Naive thymus-derived CD8-positive, alpha-beta T cell (primary cell): ENCODE results near the gene OLFML2B. TPM values are rescaled to one million over a fixed set of nuclear protein-coding genes. Genes with fewer than 3 reads are reported as not detected.
"Not testable (repeated sequence)": the region's sequence is repeated elsewhere in the genome, so short reads cannot be mapped to it uniquely, and the experiment has no call there.

Source experiments
- ATAC-seq, 2 donors: fragments of 150-1000 bp; cut with Tn5 transposase in 1 of 2; sonication (Bioruptor Pico), chemical (Tn5 transposase) in 1 of 2; 1 replicate in 1 of 2; 2 replicates in 1 of 2; pipeline ENCODE4 v1.10.0; 2021; ENCODE audit warnings: mild to moderate bottlenecking in 2 of 2, moderate library complexity in 2 of 2
- POLR2A ChIA-PET: fragments of 350-600 bp; sonication (Branson Sonifier 250); formaldehyde crosslinking; loops from one replicate; lab custom pipeline; 2021; ENCODE audit warnings: antibody characterized with exemption; lab: Charles Lee
- DNase-seq, 10 donors: peaks; one replicate each; pipeline versions ENCODE4 v3.0.0 to v3.0.0-alpha.2; 2020 to 2022
- H3K27ac Mint-ChIP-seq, 10 donors: one replicate each; pipeline ENCODE4 v1.8.0; 2020 to 2022; ENCODE audit warnings: mild to moderate bottlenecking in 10 of 10, mixed read lengths in 10 of 10, moderate library complexity in 4 of 10, inconsistent platforms in 1 of 10
- H3K27me3 Mint-ChIP-seq, 5 donors: one replicate each; pipeline ENCODE4 v1.8.0; 2021 to 2022; ENCODE audit warnings: mixed read lengths in 5 of 5
- H3K36me3 Mint-ChIP-seq, 3 donors: one replicate each; pipeline ENCODE4 v1.8.0; 2020 to 2022; ENCODE audit warnings: mixed read lengths in 3 of 3, mild to moderate bottlenecking in 2 of 3, inconsistent platforms in 1 of 3
- H3K4me1 Mint-ChIP-seq, 4 donors: one replicate each; pipeline ENCODE4 v1.8.0; 2021 to 2022; ENCODE audit warnings: mixed read lengths in 4 of 4
- H3K4me3 Mint-ChIP-seq, 10 donors: one replicate each; pipeline ENCODE4 v1.8.0; 2020 to 2022; ENCODE audit warnings: mild to moderate bottlenecking in 10 of 10, mixed read lengths in 10 of 10, moderate library complexity in 6 of 10, inconsistent platforms in 1 of 10
- H3K9me3 Mint-ChIP-seq, 9 donors: one replicate each; pipeline ENCODE4 v1.8.0; 2020 to 2022; ENCODE audit warnings: mixed read lengths in 9 of 9, mild to moderate bottlenecking in 3 of 9, inconsistent platforms in 1 of 9, moderate library complexity in 1 of 9
- polyA plus RNA-seq, 3 donors: library from polyadenylated mRNA; unstranded; fragments of 300-500 nt; fragmentation: Illumina TruSeq; gene quantifications; one replicate each; pipeline ENCODE4 v1.2.3, GENCODE V29; 2021
- total RNA-seq, 8 experiments: library from RNA in 2 of 8; stranded (reverse) in 2 of 8; gene quantifications; one replicate each; pipeline ENCODE4 v1.2.3 and lab custom pipeline; 2021 to 2026

OLFML2B gene
- total RNA-seq, result under 1 TPM in 1 of 2 experiments, not detected in 1; 0.63 TPM
- under 1 TPM in 1 of 3 donors, not detected in 2; 0.10 TPM for polyA plus RNA-seq
- total RNA-seq (lab: John Stamatoyannopoulos, UW), result 0 to 0.26 (median 0) reads per million in 6 experiments

GRCh38 chr1:162023547-162024501, at the start of gene OLFML2B:
Gene OLFML2B, minus strand, starts transcription at chr1:162023869. Its CDS starts 439 bp downstream, at chr1:162023430.
- H3K36me3 Mint-ChIP-seq, result peaks cover 0 to 2% (median 0%) of the 10 kb centered on the region in 3 donors
- peak within 1 kb of the TSS in 4 of 10 donors; percentile 7 to 79 (median 42) for H3K27ac Mint-ChIP-seq
- H3K4me3 Mint-ChIP-seq, result peak within 1 kb of the TSS; percentile 83 to 98 (median 92)
- H3K4me1 Mint-ChIP-seq, result peaks cover 9 to 14% (median 10%) of the 10 kb centered on the region in 4 donors
- DNase-seq (peak in 9 of 10 donors; percentile 15 to 50 (median 37)), ATAC-seq (peak; percentile 89 to 96)
- H3K27me3 Mint-ChIP-seq, result peaks cover 19 to 47% (median 24%) of the 10 kb centered on the region in 5 donors
- no peaks in the 10 kb centered on the region for H3K9me3 Mint-ChIP-seq
- POLR2A ChIA-PET, result interaction anchor here (1.1 to 1.6 kb wide), 2 partner anchors 37 to 484 kb away, joined by 3 to 4 read pairs; no protein-coding TSS in a partner anchor

- POLR2A ChIA-PET, result no interaction called here
- Mint-ChIP-seq H3K4me1 (peaks cover 0 to 18% (median 14%) of the 10 kb centered on the region in 4 donors), H3K27ac (no peak overlapping the region), H3K4me3 (no peak overlapping the region), H3K27me3 (peaks cover 37 to 71% (median 60%) of the 10 kb centered on the region in 5 donors), H3K9me3 (no peaks in the 10 kb centered on the region), H3K36me3 (no peaks in the 10 kb centered on the region)
- no peak for ATAC-seq
- no peak for DNase-seq
These were observed 49.1 kb upstream of the OLFML2B start for GRCh38 chr1:162072740-162073139.

- POLR2A ChIA-PET, result interaction anchor here (1.2 kb wide), 1 partner anchor 11 kb away, joined by 3 read pairs; no protein-coding TSS in a partner anchor
- Mint-ChIP-seq H3K27ac (no peak overlapping the region), H3K4me1 (peaks cover 0 to 18% (median 14%) of the 10 kb centered on the region in 4 donors), H3K9me3 (no peaks in the 10 kb centered on the region), H3K4me3 (peak overlapping the region; percentile 78 to 91 (median 86)), H3K27me3 (peaks cover 30 to 68% (median 59%) of the 10 kb centered on the region in 5 donors), H3K36me3 (no peaks in the 10 kb centered on the region)
- no peak for DNase-seq
- no peak for ATAC-seq
These were observed 47.2 kb upstream of the OLFML2B start for GRCh38 chr1:162070825-162071224.

GRCh38 chr1:162070094-162070748, 46.6 kb upstream of the OLFML2B start:
- Mint-ChIP-seq H3K36me3 (no peaks in the 10 kb centered on the region), H3K27me3 (peaks cover 33 to 68% (median 58%) of the 10 kb centered on the region in 5 donors), H3K4me3 (peak overlapping the region; percentile 78 to 91 (median 86)), H3K9me3 (no peaks in the 10 kb centered on the region), H3K27ac (peak overlapping the region in 4 of 10 donors; percentile 27 to 71 (median 42)), H3K4me1 (peaks cover 0 to 18% (median 15%) of the 10 kb centered on the region in 4 donors)
- ATAC-seq (peak; percentile 5 to 22), DNase-seq (peak in 5 of 10 donors; percentile 0 to 25 (median 15))
- POLR2A ChIA-PET, result interaction anchor here (1.2 kb wide), 1 partner anchor 11 kb away, joined by 3 read pairs; no protein-coding TSS in a partner anchor

- POLR2A ChIA-PET, result interaction anchor here (1.2 kb wide), 1 partner anchor 10 kb away, joined by 3 read pairs; no protein-coding TSS in a partner anchor
- peaks cover 33 to 69% (median 63%) of the 10 kb centered on the region in 5 donors for H3K27me3 Mint-ChIP-seq
These were observed 45.8 kb upstream of the OLFML2B start, which contains the start of gene NOS1AP for GRCh38 chr1:162069334-162070093. Gene NOS1AP, plus strand, starts transcription at chr1:162069691. Its CDS starts 487 bp downstream, at chr1:162070178.

GRCh38 chr1:162068301-162068700, 44.6 kb upstream of the OLFML2B start:
- ATAC-seq (no peak), DNase-seq (no peak)
- peaks cover 26 to 69% (median 54%) of the 10 kb centered on the region in 5 donors for H3K27me3 Mint-ChIP-seq
- peaks cover 0 to 18% (median 15%) of the 10 kb centered on the region in 4 donors for H3K4me1 Mint-ChIP-seq
- POLR2A ChIA-PET, result no interaction called here
- H3K9me3 Mint-ChIP-seq, result no peaks in the 10 kb centered on the region
- no peak overlapping the region for H3K27ac Mint-ChIP-seq
- H3K36me3 Mint-ChIP-seq, result no peaks in the 10 kb centered on the region
- peak overlapping the region in 5 of 10 donors; percentile 61 to 81 (median 70) for H3K4me3 Mint-ChIP-seq

More at GRCh38 chr1:162069334-162070093, 45.8 kb upstream of the OLFML2B start, which contains the start of gene NOS1AP:
- DNase-seq (peak; percentile 60 to 81 (median 74)), ATAC-seq (peak; percentile 98)
- Mint-ChIP-seq H3K27ac (peak within 1 kb of the TSS in 5 of 10 donors; percentile 27 to 71 (median 51)), H3K9me3 (no peaks in the 10 kb centered on the region), H3K4me1 (peaks cover 0 to 18% (median 15%) of the 10 kb centered on the region in 4 donors), H3K4me3 (peak within 1 kb of the TSS; percentile 78 to 91 (median 86)), H3K36me3 (no peaks in the 10 kb centered on the region)

- Mint-ChIP-seq H3K27me3 (peaks cover 24 to 74% (median 49%) of the 10 kb centered on the region in 5 donors), H3K36me3 (no peaks in the 10 kb centered on the region), H3K4me1 (peaks cover 0 to 18% (median 15%) of the 10 kb centered on the region in 4 donors), H3K9me3 (no peaks in the 10 kb centered on the region), H3K4me3 (no peak overlapping the region), H3K27ac (no peak overlapping the region)
- DNase-seq (no peak), ATAC-seq (no peak)
- POLR2A ChIA-PET, result no interaction called here
These were observed 43.8 kb upstream of the OLFML2B start for GRCh38 chr1:162067466-162067865.

GRCh38 chr1:162066836-162067235, 43.2 kb upstream of the OLFML2B start:
- H3K4me3 Mint-ChIP-seq, POLR2A ChIA-PET, ATAC-seq, H3K27ac Mint-ChIP-seq, H3K9me3 Mint-ChIP-seq, H3K36me3 Mint-ChIP-seq, DNase-seq: not testable (repeated sequence)
- Mint-ChIP-seq H3K27me3 (peaks cover 26 to 74% (median 48%) of the 10 kb centered on the region in 5 donors), H3K4me1 (peaks cover 0 to 18% (median 15%) of the 10 kb centered on the region in 4 donors)

- POLR2A ChIA-PET, result no interaction called here
- peaks cover 17 to 66% (median 38%) of the 10 kb centered on the region in 5 donors for H3K27me3 Mint-ChIP-seq
- no peaks in the 10 kb centered on the region for H3K9me3 Mint-ChIP-seq
These were observed 41.3 kb upstream of the OLFML2B start for GRCh38 chr1:162065016-162065415.

GRCh38 chr1:162062542-162063015, 38.9 kb upstream of the OLFML2B start:
- POLR2A ChIA-PET, result no interaction called here
- no peak overlapping the region for H3K27ac Mint-ChIP-seq
- H3K4me1 Mint-ChIP-seq, result peaks cover 0 to 2% (median 0%) of the 10 kb centered on the region in 4 donors
- ATAC-seq (no peak), DNase-seq (no peak)
- no peaks in the 10 kb centered on the region for H3K36me3 Mint-ChIP-seq
- H3K27me3 Mint-ChIP-seq, result peaks cover 11 to 51% (median 31%) of the 10 kb centered on the region in 5 donors
- H3K4me3 Mint-ChIP-seq, result no peak overlapping the region
- no peaks in the 10 kb centered on the region for H3K9me3 Mint-ChIP-seq

More at GRCh38 chr1:162065016-162065415, 41.3 kb upstream of the OLFML2B start:
- H3K4me1 Mint-ChIP-seq, result peaks cover 0 to 9% (median 8%) of the 10 kb centered on the region in 4 donors
- no peak for ATAC-seq
- H3K36me3 Mint-ChIP-seq, result no peaks in the 10 kb centered on the region
- no peak overlapping the region for H3K4me3 Mint-ChIP-seq
- DNase-seq, result no peak
- H3K27ac Mint-ChIP-seq, result no peak overlapping the region

- ATAC-seq (no peak), DNase-seq (no peak)
- Mint-ChIP-seq H3K27me3 (peaks cover 6 to 38% (median 26%) of the 10 kb centered on the region in 5 donors), H3K27ac (no peak overlapping the region), H3K4me3 (no peak overlapping the region), H3K36me3 (no peaks in the 10 kb centered on the region), H3K9me3 (no peaks in the 10 kb centered on the region), H3K4me1 (peaks cover 0 to under 1% (median 0%) of the 10 kb centered on the region in 4 donors)
- POLR2A ChIA-PET, result interaction anchor here (1.2 kb wide), 1 partner anchor 10 kb away, joined by 3 read pairs; no protein-coding TSS in a partner anchor
These were observed 36.6 kb upstream of the OLFML2B start for GRCh38 chr1:162060314-162060713.
